Endothelial cell of umbilical vein (primary cell): ENCODE data around the gene NXPH1. TPM values are rescaled to one million over a fixed set of nuclear protein-coding genes. Genes with fewer than 3 reads are reported as not detected.

Experiments used
- BruUV-seq: library from RNA; stranded (reverse); fragments of 400-500 nt; replicated peaks from 2 replicates; lab custom pipeline; 2021; lab: Mats Ljungman, UMichigan
- CTCF ChIA-PET: fragments of 300-600, 350-600 bp; sonication (Branson Sonifier 250); formaldehyde crosslinking; loops from one replicate; lab custom pipeline; 2021; ENCODE audit warnings: antibody characterized with exemption, inconsistent platforms; lab: Charles Lee
- POLR2A ChIA-PET: fragments of 300-600, 350-600 bp; sonication (Branson Sonifier 250); formaldehyde crosslinking; loops from one replicate; lab custom pipeline; 2021; ENCODE audit warnings: antibody characterized with exemption, inconsistent platforms; lab: Charles Lee
- DNase-seq: peaks from one replicate; pipeline ENCODE4 v3.0.0-alpha.2; 2011; ENCODE audit warnings: low read depth, low spot score
- FAIRE-seq: peaks from 2 replicates; lab custom pipeline; 2011; peaks lifted over from hg19 to GRCh38; lab: Jason Lieb, UNC
- H2AFZ ChIP-seq: 2 replicates; pipeline ENCODE4 v1.6.0; 2012; ENCODE audit warnings: low read depth, low read length, control low read depth, inconsistent platforms
- H3K27ac ChIP-seq: 2 replicates; pipeline ENCODE4 v1.5.1; 2011; ENCODE audit warnings: low read depth, mild to moderate bottlenecking, control low read depth, low read length, moderate library complexity; ENCODE audit not compliant: insufficient read depth
- H3K27me3 ChIP-seq, 2 experiments: 2 replicates each; pipeline versions ENCODE4 v1.6.0 to v1.6.1; 2011; ENCODE audit warnings: low read length in 2 of 2, mixed read lengths in 1 of 2; ENCODE audit not compliant: control insufficient read depth in 2 of 2, insufficient read depth in 2 of 2
- H3K36me3 ChIP-seq, 2 experiments: 2 replicates in 1 of 2; 3 replicates in 1 of 2; pipeline ENCODE4 v1.5.1; 2011; ENCODE audit warnings: low read length in 2 of 2, mild to moderate bottlenecking in 1 of 2, moderate library complexity in 1 of 2; ENCODE audit not compliant: control insufficient read depth in 2 of 2, insufficient read depth in 2 of 2; ENCODE audit errors: extremely low read depth in 1 of 2
- H3K4me1 ChIP-seq: 3 replicates; pipeline ENCODE4 v1.5.1; 2011; ENCODE audit warnings: mild to moderate bottlenecking, low read length; ENCODE audit not compliant: control insufficient read depth, insufficient read depth; ENCODE audit errors: extremely low read depth
- H3K4me2 ChIP-seq: 2 replicates; pipeline ENCODE4 v1.6.1; 2011; ENCODE audit warnings: low read length, control low read depth, mixed read lengths; ENCODE audit not compliant: insufficient read depth
- H3K4me3 ChIP-seq, 3 experiments: fragments of 200-600 bp in 1 of 3; sonication (generic), shearing (Covaris generic) in 1 of 3; replicated peaks in 1 of 3; 2 replicates each; pipeline ENCODE4 v1.5.1; 2011 to 2016; ENCODE audit warnings: control low read depth in 3 of 3, low read length in 3 of 3, mild to moderate bottlenecking in 2 of 3, inconsistent platforms in 1 of 3, low read depth in 1 of 3, moderate library complexity in 1 of 3; ENCODE audit not compliant: insufficient read depth in 1 of 3
- H3K79me2 ChIP-seq: 2 replicates; pipeline ENCODE4 v1.6.0; 2012; ENCODE audit warnings: low read length, inconsistent platforms; ENCODE audit not compliant: control insufficient read depth, insufficient read depth
- H3K9ac ChIP-seq: replicated peaks from 2 replicates; pipeline ENCODE3; 2011; ENCODE audit warnings: low read length, control low read depth; ENCODE audit not compliant: insufficient read depth; ENCODE audit errors: extremely low read depth
- H3K9me1 ChIP-seq: replicated peaks from 3 replicates; pipeline ENCODE4 v1.6.0; 2011; ENCODE audit warnings: mild to moderate bottlenecking, low read length; ENCODE audit not compliant: control insufficient read depth, insufficient read depth; ENCODE audit errors: extremely low read depth
- H3K9me3 ChIP-seq: replicated peaks from 2 replicates; pipeline ENCODE4 v1.5.1; 2012; ENCODE audit warnings: low read length, inconsistent platforms; ENCODE audit not compliant: control insufficient read depth, insufficient read depth
- H4K20me1 ChIP-seq: replicated peaks from 2 replicates; pipeline ENCODE3; 2011; ENCODE audit warnings: mild to moderate bottlenecking, low read length; ENCODE audit not compliant: control insufficient read depth, insufficient read depth; ENCODE audit errors: extremely low read depth
- CTCF ChIP-seq, 2 donors: IDR thresholded peaks; 1 replicate in 1 of 2; 2 replicates in 1 of 2; pipeline ENCODE4 v1.5.1; 2011; ENCODE audit warnings: low read length in 2 of 2, mild to moderate bottlenecking in 2 of 2, moderate library complexity in 2 of 2, control low read depth in 1 of 2, inconsistent platforms in 1 of 2, low read depth in 1 of 2; ENCODE audit not compliant: insufficient read depth in 1 of 2; ENCODE audit errors: extremely low read depth in 1 of 2
- EZH2 ChIP-seq: IDR thresholded peaks from 2 replicates; pipeline ENCODE4 v1.6.1; 2012; ENCODE audit warnings: borderline replicate concordance, low read depth, mild to moderate bottlenecking, moderate library complexity, low read length, inconsistent platforms; ENCODE audit not compliant: severe bottlenecking
- FOS ChIP-seq: IDR thresholded peaks from 2 replicates; pipeline ENCODE4 v1.6.1; 2011; ENCODE audit warnings: mild to moderate bottlenecking, low read length, moderate library complexity, borderline replicate concordance; ENCODE audit not compliant: insufficient read depth
- GATA2 ChIP-seq: IDR thresholded peaks from 2 replicates; pipeline ENCODE4 v1.7.0; 2011; ENCODE audit warnings: low read depth, mild to moderate bottlenecking, moderate library complexity, mixed read lengths, low read length; ENCODE audit not compliant: insufficient read length, insufficient read depth
- MAX ChIP-seq: IDR thresholded peaks from 2 replicates; pipeline ENCODE4 v1.6.1; 2011; ENCODE audit not compliant: insufficient read depth, insufficient read length
- MYC ChIP-seq: IDR thresholded peaks from one replicate; pipeline ENCODE4 v1.6.1; 2011; ENCODE audit warnings: mild to moderate bottlenecking, low read depth, low read length
- POLR2A ChIP-seq: IDR thresholded peaks from 2 replicates; pipeline ENCODE4 v1.6.1; 2012; ENCODE audit warnings: low read depth, mild to moderate bottlenecking, control low read depth, low read length
- POLR2AphosphoS5 ChIP-seq: IDR thresholded peaks from 2 replicates; pipeline ENCODE4 v1.6.1; 2012; ENCODE audit warnings: low read depth, mild to moderate bottlenecking, control low read depth, low read length, moderate library complexity; ENCODE audit not compliant: insufficient read depth
- dilution Hi-C: fragments of 300-500 bp; cut with MboI; formaldehyde crosslinking; loops from one replicate; pipeline ENCODE4 v1.15.0; 2019; ENCODE audit warnings: low sequenced_read_pairs; ENCODE audit not compliant: extremely low pct_ligation_motif_present
- intact Hi-C: fragments of 100-400 bp; cut with micrococcal nuclease; formaldehyde crosslinking; loops from one replicate; pipeline ENCODE4 v1.10.0; 2022
- polyA plus RNA-seq, 4 experiments: library from polyadenylated mRNA; depleted of rRNA in 3 of 4; stranded (reverse) in 3 of 4; unstranded in 1 of 4; fragments of >200 nt; gene quantifications; 2 replicates each; pipeline versions ENCODE4 v1.2.1 to v1.2.3, GENCODE V29; 2011 to 2012; ENCODE audit warnings: missing spikeins in 1 of 4
- total RNA-seq: library from RNA; stranded (reverse); gene quantifications from 2 replicates; pipeline ENCODE4 v1.2.3, GENCODE V29; 2021

Gene NXPH1
- total and polyA plus RNA-seq, 2 donors (not counting 3 experiments of a cell fraction or from before 2014, with no cell fraction given): not detected

- H3K4me3 ChIP-seq: no peak overlapping the region
- no peak overlapping the region for H3K9ac ChIP-seq
- no peaks in the 10 kb centered on the region for H3K79me2 ChIP-seq
- H2AFZ ChIP-seq: no peak overlapping the region
- H4K20me1 ChIP-seq: no peaks in the 10 kb centered on the region
- peaks cover 3% of the 10 kb centered on the region for H3K9me3 ChIP-seq
- ChIA-PET POLR2A (no interaction called here), CTCF (no interaction called here)
- no peaks in the 10 kb centered on the region for H3K27me3 ChIP-seq
- FAIRE-seq (no peak), DNase-seq (no peak)
- intact Hi-C loops: no loop called here
- no peaks in the 10 kb centered on the region for H3K36me3 ChIP-seq
- TF ChIP-seq EZH2 (no peak), FOS (no peak), GATA2 (no peak), CTCF (IDR thresholded peaks at IDR 0.05; ENCODE audit: extremely low read depth in 1 of 2, insufficient read depth in 1 of 2, low read depth in 1 of 2, low read length in 2 of 2) (no peak), POLR2AphosphoS5 (no peak), POLR2A (no peak), MAX (no peak), MYC (no peak)
- H3K4me2 ChIP-seq: no peak overlapping the region
- dilution Hi-C loops: no loop called here
- BruUV-seq: no TSS peak
- H3K9me1 ChIP-seq: no peaks in the 10 kb centered on the region
- H3K4me1 ChIP-seq: no peaks in the 10 kb centered on the region
- no peak overlapping the region for H3K27ac ChIP-seq
Observed at GRCh38 chr7:8761731-8762130, 328.3 kb downstream of the NXPH1 start.
